ENCODE results near the gene TYMP. TPM values are rescaled to one million over a fixed set of nuclear protein-coding genes. Genes with fewer than 3 reads are reported as not detected.
A peak's percentile ranks its signal among the peaks of the same experiment; 100 is the strongest.

Gene TYMP
- total RNA-seq, 1 donor from 2014 or later, result 6.3 TPM

DNA sequence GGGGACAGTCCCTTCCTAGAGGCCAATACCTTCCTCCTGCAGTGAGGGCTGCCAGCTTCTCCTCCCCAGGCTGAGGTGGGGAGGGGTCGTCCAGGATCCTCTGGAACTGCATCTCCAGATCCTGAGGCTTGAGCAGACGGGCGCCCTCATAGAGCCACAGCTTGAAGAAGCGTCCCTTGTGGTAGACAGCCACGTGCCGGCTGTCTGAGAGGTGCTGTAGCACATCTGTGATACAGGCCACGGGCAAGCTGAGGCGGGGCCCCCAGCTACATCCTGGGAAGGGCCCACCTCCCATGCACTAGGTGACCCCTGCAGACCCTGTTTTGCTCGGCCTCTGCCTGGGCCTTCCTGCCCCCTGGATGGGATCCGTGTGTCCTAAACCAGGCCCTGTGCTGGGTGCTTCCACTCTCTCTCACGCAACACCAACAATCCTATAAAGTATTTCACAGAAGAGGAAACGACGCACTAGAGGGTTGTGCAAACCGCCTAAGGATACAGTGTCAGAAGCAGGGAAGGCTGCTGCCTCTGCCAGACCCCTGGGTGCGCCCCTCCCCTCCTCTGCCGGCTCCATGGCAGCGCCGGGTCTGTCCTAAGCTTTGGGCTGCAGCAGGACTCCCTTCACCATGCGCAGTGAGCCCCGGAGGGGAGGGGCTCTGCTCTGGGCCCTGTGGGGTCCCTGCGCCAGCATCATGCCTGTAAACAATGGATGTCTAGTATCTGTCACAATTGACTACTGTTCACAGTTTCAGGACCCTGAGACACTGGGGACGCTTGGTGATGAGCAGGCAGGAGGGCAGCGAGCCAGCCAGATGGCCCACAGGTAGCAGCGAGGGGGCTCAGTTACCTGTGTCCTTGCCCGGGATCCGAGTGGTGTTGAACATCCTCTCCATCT lies 43.9 kb upstream of the TYMP start:
- Mint-ChIP-seq H3K36me3 (ENCODE audit: low read depth, unreplicated experiment) (peaks cover 29% of the 10 kb centered on the region), H3K4me1 (ENCODE audit: unreplicated experiment) (no peaks in the 10 kb centered on the region), H3K27me3 (ENCODE audit: unreplicated experiment) (peaks cover 12% of the 10 kb centered on the region), H3K4me3 (ENCODE audit: unreplicated experiment) (no peak overlapping the region), H3K27ac (ENCODE audit: unreplicated experiment) (no peak overlapping the region), H3K9me3 (ENCODE audit: unreplicated experiment) (no peaks in the 10 kb centered on the region)
- DNase-seq (ENCODE audit: low spot score), result no peak
- TF ChIP-seq, protein P1, sequence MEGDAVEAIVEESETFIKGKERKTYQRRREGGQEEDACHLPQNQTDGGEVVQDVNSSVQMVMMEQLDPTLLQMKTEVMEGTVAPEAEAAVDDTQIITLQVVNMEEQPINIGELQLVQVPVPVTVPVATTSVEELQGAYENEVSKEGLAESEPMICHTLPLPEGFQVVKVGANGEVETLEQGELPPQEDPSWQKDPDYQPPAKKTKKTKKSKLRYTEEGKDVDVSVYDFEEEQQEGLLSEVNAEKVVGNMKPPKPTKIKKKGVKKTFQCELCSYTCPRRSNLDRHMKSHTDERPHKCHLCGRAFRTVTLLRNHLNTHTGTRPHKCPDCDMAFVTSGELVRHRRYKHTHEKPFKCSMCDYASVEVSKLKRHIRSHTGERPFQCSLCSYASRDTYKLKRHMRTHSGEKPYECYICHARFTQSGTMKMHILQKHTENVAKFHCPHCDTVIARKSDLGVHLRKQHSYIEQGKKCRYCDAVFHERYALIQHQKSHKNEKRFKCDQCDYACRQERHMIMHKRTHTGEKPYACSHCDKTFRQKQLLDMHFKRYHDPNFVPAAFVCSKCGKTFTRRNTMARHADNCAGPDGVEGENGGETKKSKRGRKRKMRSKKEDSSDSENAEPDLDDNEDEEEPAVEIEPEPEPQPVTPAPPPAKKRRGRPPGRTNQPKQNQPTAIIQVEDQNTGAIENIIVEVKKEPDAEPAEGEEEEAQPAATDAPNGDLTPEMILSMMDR (IDR thresholded peaks at IDR 0.05; ENCODE audit: unreplicated experiment), result no peak

DNA sequence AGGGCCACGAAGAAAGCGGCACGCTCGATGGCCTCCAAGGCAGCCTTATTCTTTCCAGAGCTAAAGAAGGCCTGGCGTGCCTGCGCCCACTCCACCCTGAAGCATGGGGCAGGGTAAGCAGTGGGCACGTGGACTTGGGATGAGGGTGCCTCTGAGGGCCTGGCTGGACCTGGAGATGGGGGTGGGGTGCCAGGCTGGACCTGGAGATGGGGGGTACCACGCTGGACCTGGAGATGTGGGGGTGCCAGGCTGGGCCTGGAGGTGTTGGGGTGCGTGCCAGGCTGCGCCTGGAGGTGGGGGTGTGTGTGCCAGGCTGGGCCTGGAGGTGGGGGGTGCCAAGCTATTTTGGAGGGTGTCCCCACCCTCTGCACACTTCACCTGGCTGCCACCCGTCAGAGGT lies 43.2 kb upstream of the TYMP start:
- no peak for DNase-seq (ENCODE audit: low spot score)
- Mint-ChIP-seq H3K36me3 (ENCODE audit: low read depth, unreplicated experiment) (peaks cover 29% of the 10 kb centered on the region), H3K4me3 (ENCODE audit: unreplicated experiment) (no peak overlapping the region)

DNA sequence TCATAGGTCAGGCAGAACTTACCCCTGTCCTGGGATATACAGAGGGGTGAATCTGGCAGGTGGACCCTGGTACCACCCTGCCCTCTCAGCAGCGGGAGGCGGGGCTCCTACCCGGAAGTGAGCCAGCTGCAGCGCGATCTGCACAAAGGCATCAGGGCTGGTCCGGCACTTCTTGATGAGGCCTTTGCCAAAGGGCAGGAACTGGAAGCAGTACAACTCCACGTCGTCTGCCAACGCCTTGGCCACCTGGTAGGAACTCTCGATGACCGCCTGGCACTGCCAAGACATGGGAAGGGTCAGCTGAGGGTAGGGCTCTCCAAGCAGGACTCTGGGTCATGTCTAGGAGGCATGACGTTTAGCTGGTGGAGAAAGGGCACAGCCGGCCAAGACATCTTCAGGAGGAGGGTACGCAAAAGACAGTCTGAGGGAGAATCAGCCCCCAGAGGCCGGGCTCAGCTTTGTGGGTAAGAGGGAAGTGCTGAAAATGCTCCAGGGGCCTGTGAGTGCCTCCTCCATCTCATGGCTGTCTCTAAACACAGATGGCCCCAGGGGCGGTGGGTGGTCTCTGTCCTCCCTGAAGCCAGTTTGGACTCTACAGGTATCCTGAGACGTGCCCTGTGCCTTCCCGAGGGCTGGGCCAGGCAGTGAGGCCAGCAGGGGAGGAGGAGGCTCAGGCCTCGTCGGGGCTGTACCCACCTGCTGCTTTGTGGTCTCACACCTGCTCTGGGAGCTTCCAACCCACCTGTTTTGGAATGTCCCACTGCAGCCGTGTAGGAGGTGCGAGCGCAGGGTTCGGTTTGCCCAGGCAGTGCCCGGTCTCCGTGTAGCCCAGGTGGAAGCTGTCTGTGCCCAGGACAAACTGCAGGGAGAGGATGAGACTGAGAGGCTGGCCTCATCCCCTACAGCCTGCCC lies 41.7 kb upstream of the TYMP start:
- Mint-ChIP-seq H3K4me1 (ENCODE audit: unreplicated experiment) (no peaks in the 10 kb centered on the region), H3K27ac (ENCODE audit: unreplicated experiment) (no peak overlapping the region), H3K36me3 (ENCODE audit: low read depth, unreplicated experiment) (peaks cover 32% of the 10 kb centered on the region), H3K9me3 (ENCODE audit: unreplicated experiment) (no peaks in the 10 kb centered on the region), H3K4me3 (ENCODE audit: unreplicated experiment) (no peak overlapping the region), H3K27me3 (ENCODE audit: unreplicated experiment) (peaks cover 16% of the 10 kb centered on the region)
- DNase-seq (ENCODE audit: low spot score), result no peak
- TF ChIP-seq, protein P1 (IDR thresholded peaks at IDR 0.05; ENCODE audit: unreplicated experiment), result no peak

More for the DNA sequence above, 43.2 kb upstream of the TYMP start:
- TF ChIP-seq, protein P1 (IDR thresholded peaks at IDR 0.05; ENCODE audit: unreplicated experiment), result no peak
- Mint-ChIP-seq H3K27me3 (ENCODE audit: unreplicated experiment) (peaks cover 14% of the 10 kb centered on the region), H3K4me1 (ENCODE audit: unreplicated experiment) (no peaks in the 10 kb centered on the region), H3K9me3 (ENCODE audit: unreplicated experiment) (no peaks in the 10 kb centered on the region), H3K27ac (ENCODE audit: unreplicated experiment) (no peak overlapping the region)

DNA sequence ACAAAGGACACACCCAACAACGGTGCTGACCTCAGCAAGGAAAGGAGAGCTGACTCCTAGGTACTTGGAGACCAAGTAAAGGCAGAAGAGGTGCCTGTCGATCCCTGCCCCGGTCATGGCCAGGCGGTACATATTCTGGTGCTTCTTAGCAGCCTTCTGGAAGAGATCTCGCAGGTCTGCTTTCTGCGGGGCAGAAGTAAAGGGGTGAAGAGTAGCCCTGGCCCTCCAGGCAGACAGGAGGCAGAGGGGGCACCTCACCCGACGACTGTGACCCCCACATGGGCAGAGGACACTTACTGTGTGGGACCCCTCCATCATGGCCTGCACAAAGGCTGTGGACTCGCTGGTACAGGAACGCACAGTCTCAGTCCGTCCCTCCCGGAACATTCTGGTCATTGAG lies 41.0 kb upstream of the TYMP start:
- Mint-ChIP-seq H3K4me3 (ENCODE audit: unreplicated experiment) (peak overlapping the region; percentile 51), H3K27ac (ENCODE audit: unreplicated experiment) (no peak overlapping the region), H3K27me3 (ENCODE audit: unreplicated experiment) (peaks cover 17% of the 10 kb centered on the region), H3K9me3 (ENCODE audit: unreplicated experiment) (no peaks in the 10 kb centered on the region), H3K36me3 (ENCODE audit: low read depth, unreplicated experiment) (peaks cover 32% of the 10 kb centered on the region), H3K4me1 (ENCODE audit: unreplicated experiment) (no peaks in the 10 kb centered on the region)
- no peak for DNase-seq (ENCODE audit: low spot score)
- TF ChIP-seq, protein P1 (IDR thresholded peaks at IDR 0.05; ENCODE audit: unreplicated experiment), result no peak
